ENCODE data around the gene VPS18.

The VPS18 gene

DNA sequence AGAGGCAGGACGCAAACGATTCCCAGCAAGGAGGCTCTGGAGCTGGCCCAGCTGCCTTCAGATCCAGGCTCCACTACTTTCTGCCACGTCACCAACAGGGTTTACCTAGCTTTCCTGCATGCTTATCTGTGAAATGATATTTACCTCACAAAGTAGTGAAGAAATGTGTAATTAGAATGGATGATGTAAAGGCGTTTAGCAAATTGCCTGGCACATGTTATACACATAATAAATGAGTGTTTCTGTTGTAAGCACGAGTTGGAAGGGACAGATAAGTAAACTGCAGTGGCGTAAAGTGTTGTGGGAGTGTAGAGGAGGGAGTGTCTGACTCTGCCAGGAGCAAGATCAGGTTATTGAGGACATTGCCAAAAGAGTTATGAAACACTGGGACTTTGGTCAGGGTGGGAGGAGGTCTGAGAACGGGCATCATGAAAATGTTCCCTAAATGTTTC is 55.5 kb downstream of the VPS18 start:
- TF ChIP-seq, protein P1, sequence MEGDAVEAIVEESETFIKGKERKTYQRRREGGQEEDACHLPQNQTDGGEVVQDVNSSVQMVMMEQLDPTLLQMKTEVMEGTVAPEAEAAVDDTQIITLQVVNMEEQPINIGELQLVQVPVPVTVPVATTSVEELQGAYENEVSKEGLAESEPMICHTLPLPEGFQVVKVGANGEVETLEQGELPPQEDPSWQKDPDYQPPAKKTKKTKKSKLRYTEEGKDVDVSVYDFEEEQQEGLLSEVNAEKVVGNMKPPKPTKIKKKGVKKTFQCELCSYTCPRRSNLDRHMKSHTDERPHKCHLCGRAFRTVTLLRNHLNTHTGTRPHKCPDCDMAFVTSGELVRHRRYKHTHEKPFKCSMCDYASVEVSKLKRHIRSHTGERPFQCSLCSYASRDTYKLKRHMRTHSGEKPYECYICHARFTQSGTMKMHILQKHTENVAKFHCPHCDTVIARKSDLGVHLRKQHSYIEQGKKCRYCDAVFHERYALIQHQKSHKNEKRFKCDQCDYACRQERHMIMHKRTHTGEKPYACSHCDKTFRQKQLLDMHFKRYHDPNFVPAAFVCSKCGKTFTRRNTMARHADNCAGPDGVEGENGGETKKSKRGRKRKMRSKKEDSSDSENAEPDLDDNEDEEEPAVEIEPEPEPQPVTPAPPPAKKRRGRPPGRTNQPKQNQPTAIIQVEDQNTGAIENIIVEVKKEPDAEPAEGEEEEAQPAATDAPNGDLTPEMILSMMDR (IDR thresholded peaks at IDR 0.05; ENCODE audit: extremely low read depth, missing control alignments), result no peak
- DNase-seq (ENCODE audit: low spot score), result no peak

DNA sequence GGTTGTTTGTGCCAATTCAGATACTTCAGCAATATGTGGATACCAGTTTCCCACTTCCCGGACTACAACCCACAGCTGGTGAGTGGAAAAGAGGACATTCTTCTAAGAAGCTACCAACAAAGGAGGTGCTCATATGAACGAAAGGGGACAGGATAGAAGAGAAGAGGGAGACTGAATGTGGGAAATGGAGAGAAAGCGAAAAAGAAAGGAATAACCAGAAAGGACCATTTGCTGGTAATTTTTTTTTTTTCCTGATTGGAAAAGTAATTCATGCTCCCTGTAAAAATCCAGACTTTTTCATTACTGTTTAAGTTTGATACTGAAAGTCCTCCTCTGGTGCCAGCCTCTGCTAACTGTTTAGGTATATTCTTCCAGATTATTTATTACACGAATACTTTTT is 57.5 kb downstream of the VPS18 start:
- TF ChIP-seq, protein P1 (IDR thresholded peaks at IDR 0.05; ENCODE audit: extremely low read depth, missing control alignments), result no peak
- DNase-seq (ENCODE audit: low spot score), result no peak

DNA sequence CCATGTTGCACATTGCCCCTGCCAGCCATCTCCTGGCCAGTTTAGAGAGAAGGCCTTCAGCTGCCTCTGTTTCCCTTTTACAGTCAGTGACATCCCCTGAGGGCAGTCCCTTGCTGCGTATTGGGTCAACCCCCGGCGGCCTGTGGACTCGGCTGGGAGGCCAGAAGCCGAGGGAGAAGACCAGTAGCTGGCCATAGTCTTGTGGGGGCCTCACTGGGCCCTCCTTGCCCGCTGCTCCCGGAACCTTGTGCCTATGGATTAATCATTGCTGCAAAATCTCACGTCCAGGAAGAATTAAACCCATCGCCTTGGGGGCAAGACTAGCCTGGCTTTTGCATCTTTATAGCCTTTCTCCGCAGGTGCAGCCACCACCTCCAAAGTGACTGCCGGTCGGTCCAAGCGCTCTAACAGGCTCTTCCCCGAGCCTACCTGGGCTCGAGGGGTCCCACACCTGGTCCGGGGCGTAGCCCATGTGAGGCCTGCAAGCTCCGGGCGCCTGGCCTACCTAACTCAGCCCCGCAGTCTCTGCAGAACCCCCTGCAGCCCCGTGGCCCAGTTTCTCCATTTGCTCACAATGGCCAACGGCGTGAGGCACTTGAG is 58.2 kb downstream of the VPS18 start:
- TF ChIP-seq, protein P1 (IDR thresholded peaks at IDR 0.05; ENCODE audit: extremely low read depth, missing control alignments), result no peak
- no peak for DNase-seq (ENCODE audit: low spot score)

DNA sequence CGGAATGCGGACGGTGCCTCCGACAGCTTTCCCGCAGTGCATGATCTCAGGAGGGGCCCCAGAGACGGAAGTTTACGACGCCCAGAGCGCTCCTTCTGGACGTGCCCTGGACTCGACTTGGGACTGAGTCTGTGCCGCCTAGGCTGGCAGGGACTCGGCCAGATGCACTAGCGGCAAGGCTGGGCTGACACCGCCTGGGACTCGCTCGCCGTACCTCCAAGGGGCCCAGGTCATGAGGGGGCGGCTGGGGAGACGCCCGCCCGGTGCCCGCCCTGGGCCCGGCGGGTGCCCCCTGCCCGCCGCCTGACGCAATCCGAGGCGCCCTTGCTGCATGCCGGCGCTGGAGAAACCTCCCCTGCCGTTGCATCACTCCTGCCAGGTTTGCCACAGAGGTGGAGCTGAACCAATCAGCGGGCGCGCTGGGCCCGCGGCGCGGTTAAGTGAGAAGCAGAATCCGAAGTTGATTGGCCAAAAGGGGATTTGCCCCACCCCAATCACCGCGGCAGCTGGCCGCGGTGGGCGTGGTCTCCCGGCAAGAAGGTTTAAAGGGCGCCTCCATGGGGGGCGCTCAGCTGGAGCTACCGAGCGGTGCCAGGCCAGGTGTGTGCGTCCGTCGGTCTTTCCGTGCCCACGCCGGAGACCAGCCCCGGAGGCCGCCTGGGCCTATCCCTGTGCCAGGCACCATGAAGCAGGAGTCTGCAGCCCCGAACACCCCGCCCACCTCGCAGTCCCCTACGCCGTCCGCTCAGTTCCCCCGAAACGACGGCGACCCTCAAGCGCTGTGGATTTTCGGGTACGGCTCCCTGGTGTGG is 58.9 kb downstream of the VPS18 start, which contains the start of gene CHAC1:
CHAC1 (plus strand) TSS at position 571 of the 812 bp plus-strand sequence; CDS start at position 684, 113 bp downstream.
- TF ChIP-seq, protein P1 (IDR thresholded peaks at IDR 0.05; ENCODE audit: extremely low read depth, missing control alignments), result no peak
- peak; percentile 99 for DNase-seq (ENCODE audit: low spot score)

Measured in GM20000 (cell line).